HG02884 (cell line): ENCODE results near the gene GPR152.

Experiments used
- ATAC-seq: cut with Tn5 transposase; IDR thresholded peaks from one replicate; pipeline ENCODE4 v1.9.1; 2021; ENCODE audit warnings: mild to moderate bottlenecking, moderate library complexity; ENCODE audit not compliant: unreplicated experiment

The GPR152 gene

DNA sequence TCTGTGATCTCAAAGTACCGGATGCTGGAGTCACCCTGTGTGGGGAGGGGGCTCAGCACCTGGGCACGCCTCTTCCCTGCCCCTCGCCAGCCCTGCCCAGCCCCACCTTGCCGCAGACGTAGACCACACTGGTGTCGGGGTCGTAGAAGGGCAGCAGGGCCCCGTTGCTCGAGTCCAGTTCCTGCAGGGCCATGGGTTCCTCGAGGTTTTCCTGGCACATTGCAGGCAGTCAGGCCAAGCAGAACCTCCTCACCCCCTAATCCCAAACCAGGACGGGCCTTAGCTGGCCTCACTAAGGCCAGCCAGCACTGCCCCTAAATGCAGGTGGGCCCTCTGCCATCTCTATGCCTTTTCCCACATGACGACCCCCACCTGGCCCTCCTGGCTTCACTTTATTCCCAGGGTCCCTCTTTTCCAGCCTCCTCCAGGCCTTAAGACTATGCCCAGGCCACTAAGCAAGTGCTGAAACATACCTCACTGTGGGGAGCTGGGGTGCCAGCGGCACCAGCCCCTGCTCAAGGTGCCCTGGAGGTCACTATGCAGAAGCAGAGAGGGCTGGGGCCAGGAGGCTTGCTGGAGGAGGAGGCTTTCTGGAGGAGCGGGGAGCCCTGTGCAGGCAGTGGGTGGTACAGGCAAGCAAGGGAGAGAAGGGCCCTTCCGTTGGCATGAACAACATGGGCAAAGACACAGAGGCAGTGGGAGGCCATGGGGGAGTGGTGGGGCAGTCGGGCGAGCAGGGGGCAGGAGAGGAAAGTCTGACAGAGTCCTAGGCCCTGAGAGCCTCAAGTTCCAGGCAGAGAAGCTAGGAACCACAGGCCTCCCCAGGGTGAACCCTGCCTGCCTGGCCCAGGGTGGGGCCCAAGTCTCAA is 12.1 kb downstream of the GPR152 start:
- no peak for ATAC-seq

DNA sequence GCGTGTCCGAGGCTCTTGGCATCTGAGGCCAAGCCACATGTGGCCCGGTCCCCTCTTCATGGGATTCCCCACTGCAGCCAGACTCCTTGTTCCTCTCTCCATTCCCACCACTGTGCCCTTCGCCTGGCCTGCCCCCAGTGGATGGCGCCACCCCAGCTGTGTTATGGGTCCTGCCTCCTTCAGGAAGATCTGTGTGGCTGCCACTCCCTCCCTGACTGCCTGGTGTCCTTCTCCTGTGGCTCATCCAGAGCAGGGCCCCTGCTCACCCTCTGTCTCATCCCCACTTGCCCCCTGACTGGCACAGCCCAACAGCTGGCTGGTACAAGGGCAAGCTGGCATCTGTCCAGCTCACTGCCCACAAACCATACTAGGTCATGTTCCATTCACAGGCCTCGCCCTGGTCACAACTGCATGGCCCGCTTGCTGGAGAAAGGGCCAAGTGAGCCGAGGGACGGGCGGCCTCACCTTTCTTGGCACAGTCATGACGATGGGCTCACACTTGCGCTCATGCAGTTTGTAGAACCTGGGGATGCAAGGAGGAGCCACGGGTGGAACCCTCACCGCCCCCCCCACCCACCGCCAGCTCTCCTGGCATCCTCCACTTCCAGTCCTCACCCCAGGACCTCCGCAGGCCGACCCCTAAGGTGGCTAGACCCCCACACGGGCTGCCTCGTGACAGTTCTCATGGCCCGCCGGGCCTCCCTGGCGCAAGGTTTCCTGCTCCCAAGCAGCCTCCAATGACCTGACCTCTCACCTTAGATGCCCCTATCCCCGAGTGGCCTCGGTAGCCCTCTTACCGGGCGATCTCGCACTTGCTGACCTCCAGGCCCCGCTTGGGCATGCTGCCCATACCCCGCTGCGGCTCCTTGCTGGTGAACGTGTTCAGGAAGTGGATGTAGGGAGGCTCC is 13.0 kb downstream of the GPR152 start:
- ATAC-seq = no peak

DNA sequence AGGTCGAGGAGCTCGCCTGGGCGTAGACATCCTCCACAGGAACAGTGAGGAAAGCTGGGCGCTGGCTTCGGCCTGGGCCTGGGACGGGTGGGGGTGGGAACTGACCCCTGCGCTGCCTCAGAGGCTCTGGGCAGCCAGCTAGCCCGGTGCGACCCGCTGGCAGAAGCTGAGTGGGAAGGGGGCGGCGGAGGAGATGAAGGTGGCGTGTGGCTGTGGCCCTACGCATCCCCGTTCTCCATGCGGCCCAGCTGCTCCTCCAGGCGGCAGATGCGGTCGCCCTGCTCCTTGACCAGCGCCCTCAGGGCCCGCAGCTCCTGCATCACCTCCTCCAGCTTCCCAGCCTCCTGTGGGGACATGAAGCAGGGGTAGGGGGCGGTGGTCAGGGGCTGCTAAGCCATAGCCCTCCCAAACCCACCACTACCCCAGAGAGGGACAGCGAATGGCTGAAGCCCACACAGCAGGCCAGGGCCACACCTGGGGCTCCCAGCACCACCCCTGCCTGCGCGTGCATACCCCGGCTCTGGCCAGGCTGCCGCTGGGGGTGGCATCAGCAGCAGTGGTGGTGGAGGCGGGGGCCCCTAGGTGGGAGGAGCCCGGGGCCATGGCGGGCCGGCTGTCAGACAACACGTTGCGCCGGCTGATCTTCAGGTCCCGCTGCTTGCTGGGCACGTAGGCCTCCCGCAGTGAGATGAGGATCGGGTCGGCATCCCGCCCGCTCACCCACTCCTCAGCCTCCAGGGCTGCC is 14.2 kb downstream of the GPR152 start:
- no peak for ATAC-seq

DNA sequence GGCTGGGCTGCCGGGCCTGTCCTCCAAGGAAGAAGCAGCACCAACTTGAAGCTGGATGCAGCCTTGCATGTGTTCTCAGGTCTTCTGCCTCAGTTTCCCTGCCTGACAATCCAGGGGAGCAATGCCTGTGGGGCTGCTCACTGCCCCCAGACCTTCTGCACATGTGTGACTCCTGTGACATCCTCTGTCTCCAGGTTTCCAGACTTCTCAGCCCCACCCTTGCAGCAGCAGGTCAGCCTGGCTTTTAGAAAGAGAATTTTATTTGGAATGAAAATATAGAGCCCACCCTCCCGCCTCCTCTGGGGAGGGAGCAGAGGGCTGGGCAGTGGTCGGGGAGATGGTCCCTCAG is 14.7 kb downstream of the GPR152 start:
- ATAC-seq = no peak

DNA sequence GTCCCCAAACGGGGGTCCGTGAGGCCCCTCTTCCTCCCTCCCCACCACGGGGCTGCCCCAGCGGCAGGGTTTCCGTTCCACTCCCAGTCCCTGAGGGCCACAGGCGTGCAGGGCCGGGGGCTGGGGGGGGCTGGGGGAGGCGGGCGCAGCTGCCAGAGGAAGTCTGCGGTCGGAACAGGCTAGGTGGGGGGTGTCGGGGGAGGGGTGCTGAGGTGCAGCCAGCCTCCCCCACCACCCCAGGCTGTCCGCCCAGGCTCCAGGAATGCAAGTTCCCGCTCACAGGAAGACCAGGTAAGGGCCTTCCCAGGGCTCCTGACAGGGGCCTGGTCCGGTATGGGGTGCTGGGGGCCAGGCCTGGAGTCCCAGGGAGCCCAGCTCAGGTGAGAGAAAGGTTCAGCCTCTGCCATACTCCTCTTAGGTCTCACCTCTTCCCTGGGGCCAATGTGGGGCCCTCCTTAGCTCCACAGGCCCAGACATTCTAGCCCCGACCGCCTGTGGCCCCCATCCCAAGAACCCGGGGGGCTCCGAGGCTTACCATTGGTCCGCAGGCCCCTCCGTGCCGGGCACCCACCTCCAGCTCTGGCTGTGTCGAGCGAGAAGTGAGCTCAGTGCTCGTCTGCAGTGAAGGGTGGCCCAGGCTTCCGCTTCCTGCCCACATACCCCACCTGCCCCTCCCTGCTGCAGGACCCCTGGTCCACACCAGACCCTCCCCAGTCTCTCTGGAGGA is 15.3 kb downstream of the GPR152 start, which contains the start of gene PTPRCAP:
TSS of gene PTPRCAP (minus strand) at position 601 of the 727 bp plus-strand sequence. CDS start at position 538, 63 bp downstream.
- ATAC-seq = no peak

DNA sequence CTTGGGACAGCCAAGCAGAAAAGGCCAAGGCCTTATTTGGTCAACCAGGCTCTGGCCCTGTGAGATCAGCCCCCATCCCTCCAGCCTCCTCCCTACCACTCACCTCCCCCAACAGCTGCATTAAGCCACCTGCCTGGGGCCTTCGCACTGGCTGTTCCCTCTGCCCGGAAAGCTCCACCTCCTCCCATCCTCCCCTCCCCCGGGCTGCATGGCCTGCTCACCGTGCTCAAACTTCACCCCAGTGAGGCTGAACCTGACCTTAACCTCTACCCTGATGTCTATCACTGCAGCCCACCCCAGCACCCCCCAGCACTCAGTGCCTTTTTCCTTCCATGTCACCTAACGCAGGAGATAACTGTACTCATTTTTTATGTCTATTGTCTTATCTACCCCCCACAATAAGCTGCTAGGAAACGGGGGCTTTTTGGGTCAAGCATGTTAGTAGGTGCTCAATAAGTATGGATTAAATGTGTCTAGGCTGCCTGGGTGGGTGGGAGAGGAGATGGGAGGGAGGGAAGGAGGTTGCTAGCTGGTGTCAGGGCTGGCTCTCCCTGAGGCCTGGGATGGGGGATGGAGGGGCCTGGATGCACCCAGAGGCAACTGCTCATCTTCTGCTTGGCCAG is 16.0 kb downstream of the GPR152 start:
- ATAC-seq = peak; percentile 45

DNA sequence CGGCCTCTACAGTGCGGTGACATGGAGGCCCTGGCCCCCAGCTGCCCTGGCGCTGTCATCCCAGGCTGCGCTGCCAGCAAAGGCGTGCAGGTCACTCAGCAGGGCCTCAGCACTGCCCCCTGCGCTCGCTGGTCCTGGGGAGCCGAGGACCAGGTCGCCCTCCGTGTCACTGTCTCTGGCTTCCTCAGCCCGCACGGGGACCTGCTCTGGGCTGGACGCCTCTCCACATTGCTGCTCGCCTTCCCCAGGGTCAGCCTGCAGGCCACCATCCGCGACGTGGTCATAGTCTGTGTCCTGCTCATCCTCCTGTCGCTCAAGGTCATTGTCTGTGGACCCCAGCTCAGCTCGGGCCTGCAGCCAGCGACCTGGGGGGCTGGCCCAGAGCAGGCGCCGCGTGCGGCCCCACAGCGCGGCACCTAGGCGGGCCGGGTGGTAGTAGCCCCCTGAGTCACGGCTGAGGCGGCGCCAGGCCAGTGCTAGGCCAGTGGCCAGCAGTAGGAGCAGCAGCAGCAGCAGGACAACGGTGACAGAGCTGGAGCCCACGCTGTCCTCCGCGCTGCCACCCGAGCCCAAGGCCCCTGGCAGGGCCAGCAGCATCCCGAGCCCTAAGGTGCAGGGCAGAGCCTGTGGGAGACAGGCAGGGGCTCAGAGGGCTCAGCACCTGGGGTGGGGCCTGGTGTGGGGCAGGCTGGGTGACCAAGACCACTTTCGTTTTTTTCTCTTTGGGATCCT is 16.6 kb downstream of the GPR152 start:
- no peak for ATAC-seq

DNA sequence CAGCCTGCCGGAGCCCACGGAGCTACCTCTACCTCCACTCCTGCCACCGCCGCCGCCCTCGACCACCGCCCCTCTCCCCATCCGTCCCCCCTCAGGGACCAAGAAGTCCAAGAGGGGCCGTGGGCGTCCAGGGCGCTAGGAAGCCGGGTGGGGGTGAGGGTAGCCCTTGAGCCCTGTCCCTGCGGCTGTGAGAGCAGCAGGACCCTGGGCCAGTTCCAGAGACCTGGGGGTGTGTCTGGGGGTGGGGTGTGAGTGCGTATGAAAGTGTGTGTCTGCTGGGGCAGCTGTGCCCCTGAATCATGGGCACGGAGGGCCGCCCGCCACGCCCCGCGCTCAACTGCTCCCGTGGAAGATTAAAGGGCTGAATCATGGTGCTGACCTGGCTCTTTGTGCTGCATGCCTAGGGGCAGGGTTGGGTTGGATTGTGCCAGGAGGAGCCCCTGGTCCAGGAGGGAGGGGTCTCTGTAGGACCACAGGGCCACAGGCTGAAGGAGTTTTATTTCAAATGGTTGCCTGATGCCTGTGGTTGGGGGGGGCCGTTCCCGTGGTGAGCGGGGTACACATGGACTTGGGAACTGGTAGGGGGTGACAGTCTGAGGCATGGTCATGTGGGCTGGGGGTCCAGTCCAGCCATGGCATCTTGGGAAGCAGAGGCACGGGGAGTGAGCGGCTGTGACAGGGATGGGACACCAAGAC is 17.4 kb downstream of the GPR152 start:
- no peak for ATAC-seq

DNA sequence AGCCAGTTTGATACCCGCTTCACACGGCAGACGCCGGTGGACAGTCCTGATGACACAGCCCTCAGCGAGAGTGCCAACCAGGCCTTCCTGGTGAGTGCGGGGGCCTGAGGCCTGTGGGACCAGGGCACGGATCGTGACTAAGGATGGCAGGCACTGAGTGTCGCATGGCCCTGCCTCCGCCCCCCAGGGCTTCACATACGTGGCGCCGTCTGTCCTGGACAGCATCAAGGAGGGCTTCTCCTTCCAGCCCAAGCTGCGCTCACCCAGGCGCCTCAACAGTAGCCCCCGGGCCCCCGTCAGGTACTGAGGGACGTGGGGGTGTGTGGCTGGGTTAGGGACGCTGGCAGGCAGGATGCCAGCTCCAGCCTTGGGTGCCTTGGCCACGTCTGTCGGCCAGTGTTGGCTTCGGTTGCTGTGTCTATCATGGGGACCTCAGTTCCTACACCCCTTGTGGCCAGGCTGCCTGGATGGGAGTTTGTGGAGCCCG is 18.1 kb downstream of the GPR152 start:
- no peak for ATAC-seq

DNA sequence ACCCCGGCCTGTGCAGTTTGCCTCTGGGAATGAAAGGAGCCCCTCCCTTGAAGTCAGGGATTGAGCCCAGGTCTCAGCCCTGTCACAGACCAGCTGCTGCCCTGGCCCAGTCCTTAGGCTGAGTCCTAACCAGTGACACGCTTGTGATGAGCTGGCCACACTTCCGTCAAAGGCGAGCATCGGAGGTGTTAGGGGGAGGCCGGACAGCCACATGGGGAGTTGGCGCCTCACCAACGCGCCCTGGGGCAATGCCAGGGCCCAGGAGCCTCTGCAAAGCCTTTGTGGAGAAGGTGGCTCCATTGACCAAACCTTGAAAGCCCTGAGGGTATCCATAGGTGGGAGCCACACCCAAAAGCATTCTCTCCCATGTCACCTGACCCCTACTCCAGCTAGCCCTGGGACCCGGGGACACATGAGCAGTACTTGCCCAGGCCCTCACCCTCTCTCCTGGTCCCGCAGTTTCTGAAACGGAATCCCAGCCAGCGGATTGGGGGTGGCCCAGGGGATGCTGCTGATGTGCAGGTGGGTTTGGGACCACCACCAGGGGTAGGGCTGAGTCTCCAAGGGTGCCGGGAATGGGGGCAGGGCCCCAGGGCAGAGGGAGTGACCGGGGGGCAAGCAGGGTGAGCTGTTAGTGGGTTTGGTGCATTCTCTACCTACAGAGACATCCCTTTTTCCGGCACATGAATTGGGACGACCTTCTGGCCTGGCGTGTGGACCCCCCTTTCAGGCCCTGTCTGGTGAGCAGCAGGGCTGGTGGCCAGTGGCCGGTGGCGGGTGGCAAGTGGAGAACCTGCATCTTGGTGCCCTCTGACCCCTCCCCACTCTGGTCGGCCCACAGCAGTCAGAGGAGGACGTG is 18.8 kb downstream of the GPR152 start:
- no peak for ATAC-seq

- no peak for ATAC-seq
These were observed 19.7 kb downstream of the GPR152 start for GRCh38 chr11:67432655-67433349.

DNA sequence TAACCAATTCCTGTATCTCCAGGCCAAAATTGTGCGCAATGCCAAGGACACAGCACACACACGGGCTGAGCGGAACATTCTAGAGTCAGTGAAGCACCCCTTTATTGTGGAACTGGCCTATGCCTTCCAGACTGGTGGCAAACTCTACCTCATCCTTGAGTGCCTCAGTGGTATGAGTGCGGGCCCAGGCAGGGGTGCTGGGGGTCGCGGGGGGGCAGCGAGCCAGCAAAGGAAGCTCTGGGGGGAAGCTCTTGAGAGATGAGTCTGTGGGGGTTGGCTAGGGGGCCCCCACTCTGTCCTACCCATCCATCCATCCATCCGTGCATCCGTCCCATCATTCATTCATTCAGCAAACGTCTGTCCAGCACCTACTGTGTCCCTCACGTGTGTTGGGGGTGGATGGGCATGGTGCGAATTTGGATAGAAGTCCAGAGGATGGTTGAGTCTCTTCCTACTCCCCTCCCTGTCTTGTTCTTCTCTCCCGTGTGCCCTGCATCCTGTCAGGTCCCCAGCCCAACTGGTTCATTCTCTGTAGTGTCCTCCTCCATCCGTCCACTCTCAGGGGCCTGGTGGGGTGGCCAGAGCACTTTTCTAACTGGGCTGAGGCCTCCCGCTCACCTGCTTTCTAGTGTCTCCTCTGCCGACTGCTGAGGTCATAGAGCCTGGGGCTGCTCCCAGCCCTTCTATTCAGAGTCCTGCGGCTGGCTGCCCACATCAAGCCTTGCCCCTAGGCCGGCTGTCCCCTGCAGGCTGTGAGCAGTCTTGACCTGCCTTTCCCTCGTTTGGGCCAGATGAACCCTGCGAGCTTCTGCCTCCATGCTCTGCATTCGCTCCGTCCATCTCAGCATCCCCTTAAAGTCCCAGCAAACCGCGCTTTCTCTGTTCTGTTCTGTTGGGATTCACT is 20.9 kb downstream of the GPR152 start:
- ATAC-seq = no peak

GRCh38 chr11:67429722-67430121 is 22.8 kb downstream of the GPR152 start:
- no peak for ATAC-seq

- no peak for ATAC-seq
These were observed 23.4 kb downstream of the GPR152 start for GRCh38 chr11:67429038-67429668.
